Gastroesophageal sphincter (tissue), 4 donors: ENCODE results near the gene CYP27A1. TPM values are rescaled to one million over a fixed set of nuclear protein-coding genes. Genes with fewer than 3 reads are reported as not detected.

Experiments
- ATAC-seq: fragments of 150-250 bp; one replicate; pipeline ENCODE4 v1.9.1; 2016; ENCODE audit warnings: mild to moderate bottlenecking, moderate library complexity
- H3K27ac ChIP-seq, 4 donors: fragments of 200-600 bp; sonication (generic) in 3 of 4; 1 replicate in 3 of 4; 2 replicates in 1 of 4; pipeline ENCODE4 v1.5.1; 2016 to 2019
- H3K27me3 ChIP-seq: fragments of 200-600 bp; sonication (generic); one replicate; pipeline ENCODE4 v1.5.1; 2019
- H3K36me3 ChIP-seq, 2 donors: fragments of 200-600 bp; sonication (generic); one replicate each; pipeline ENCODE4 v1.5.1; 2019; ENCODE audit warnings: control low read depth in 1 of 2
- H3K4me1 ChIP-seq, 3 donors: fragments of 200-600 bp; sonication (generic); 1 replicate in 2 of 3; 2 replicates in 1 of 3; pipeline ENCODE4 v1.5.1; 2016 to 2019; ENCODE audit warnings: control low read depth in 2 of 3
- H3K4me3 ChIP-seq, 2 donors: fragments of 200-600 bp; sonication (generic); one replicate each; pipeline ENCODE4 v1.5.1; 2019; ENCODE audit warnings: mild to moderate bottlenecking in 1 of 2, moderate library complexity in 1 of 2
- H3K9me3 ChIP-seq, 3 donors: fragments of 200-600 bp; sonication (generic); one replicate each; pipeline ENCODE4 v1.5.1; 2017 to 2019; ENCODE audit warnings: control low read depth in 2 of 3
- CTCF ChIP-seq, 4 experiments: fragments of 200-600 bp in 2 of 4; fragments of 450-650 bp in 2 of 4; sonication (generic) in 1 of 4; IDR thresholded peaks; one replicate each; pipeline ENCODE4 v1.5.1; 2017 to 2019; ENCODE audit warnings: antibody characterized with exemption in 4 of 4, mild to moderate bottlenecking in 2 of 4, moderate library complexity in 2 of 4
- EP300 ChIP-seq: sonication (generic); formaldehyde crosslinking; IDR thresholded peaks from one replicate; pipeline ENCODE4 v1.6.1; 2017; ENCODE audit warnings: antibody characterized with exemption, mild to moderate bottlenecking
- POLR2A ChIP-seq, 2 donors: fragments of 450-650 bp; IDR thresholded peaks; one replicate each; pipeline ENCODE4 v1.6.1; 2017; ENCODE audit warnings: antibody characterized with exemption in 2 of 2, mild to moderate bottlenecking in 2 of 2, moderate library complexity in 1 of 2
- POLR2AphosphoS5 ChIP-seq: sonication (generic); formaldehyde crosslinking; IDR thresholded peaks from one replicate; pipeline ENCODE4 v1.6.1; 2017; ENCODE audit warnings: antibody characterized with exemption
- WGBS, 2 donors: methylation state at CpG; one replicate each; pipeline ENCODE4 v1.1.5; 2018; ENCODE audit warnings: low coverage in 1 of 2; 5-methylcytosine and 5-hydroxymethylcytosine counted together
- total RNA-seq, 4 donors: library from RNA; depleted of rRNA; stranded (reverse); fragments of >200 nt; gene quantifications; one replicate each; pipeline ENCODE4 v1.1.0, GENCODE V29; 2016

The CYP27A1 gene
- total RNA-seq, 4 donors from 2014 or later: 20.9 to 29.0 (median 23.5) TPM

DNA sequence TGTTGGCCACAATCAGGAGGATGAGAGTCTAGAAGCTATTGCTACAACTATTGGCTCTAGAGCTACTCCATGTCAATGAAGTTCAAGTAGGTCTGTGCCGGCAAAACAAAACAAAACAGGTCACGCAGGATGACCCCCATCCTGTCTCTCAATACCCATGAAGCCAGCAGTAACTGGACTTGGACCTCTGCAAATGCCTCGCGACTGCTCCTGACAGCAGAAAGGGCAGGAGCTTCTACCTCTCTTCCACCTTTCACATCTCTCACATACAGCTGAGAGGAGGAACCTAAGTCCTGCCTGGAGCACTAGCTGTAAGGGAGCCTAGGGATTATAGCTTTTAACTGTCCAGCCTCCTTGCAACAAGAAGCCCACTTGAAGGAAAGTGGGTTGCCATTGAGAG is 33.7 kb downstream of the CYP27A1 start:
- Histone ChIP-seq H3K27me3 (no peaks in the 10 kb centered on the region), H3K4me1 (no peaks in the 10 kb centered on the region), H3K36me3 (peaks cover 0 to 84% of the 10 kb centered on the region in 2 donors), H3K9me3 (no peaks in the 10 kb centered on the region), H3K4me3 (no peak overlapping the region), H3K27ac (no peak overlapping the region)
- 92% methylated on average over 2 of the region's 4 CpGs; no CpG with 5 or more reads in 1 of the 2 donors for WGBS, 2 donors
- TF ChIP-seq POLR2AphosphoS5: no peak
- ATAC-seq: no peak

- no peak for ATAC-seq
- no peak overlapping the region for H3K27ac ChIP-seq
- no peaks in the 10 kb centered on the region for H3K4me1 ChIP-seq
- H3K9me3 ChIP-seq: no peaks in the 10 kb centered on the region
- WGBS, 2 donors: 58% methylated on average over 2 of the region's 2 CpGs; no CpG with 5 or more reads in 1 of the 2 donors
- H3K27me3 ChIP-seq: no peaks in the 10 kb centered on the region
- H3K4me3 ChIP-seq: no peak overlapping the region
- no peak for TF ChIP-seq EP300
- H3K36me3 ChIP-seq: peaks cover 0 to 91% of the 10 kb centered on the region in 2 donors
These were observed 34.6 kb downstream of the CYP27A1 start for GRCh38 chr2:218816561-218817011.

DNA sequence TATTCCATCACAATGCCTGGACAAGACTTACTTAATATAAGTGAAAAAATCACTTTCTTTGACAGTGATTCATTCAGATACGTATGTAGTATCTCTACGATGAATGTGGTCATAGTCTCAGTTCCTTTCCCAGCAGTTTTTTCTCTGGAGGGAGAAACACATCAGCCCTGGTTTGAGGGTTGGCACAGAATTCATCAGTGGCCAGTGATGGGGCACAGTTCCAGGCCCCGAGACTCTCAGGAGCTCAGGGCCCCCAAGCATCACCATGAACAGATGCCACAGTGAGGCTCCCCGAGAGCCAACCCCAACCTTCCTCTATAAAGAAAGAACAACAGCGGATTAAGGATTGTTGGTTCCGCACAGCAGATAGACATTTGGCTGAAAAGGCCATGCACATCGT is 37.1 kb downstream of the CYP27A1 start:
- TF ChIP-seq POLR2AphosphoS5: no peak
- TF ChIP-seq CTCF (IDR thresholded peaks at IDR 0.05): no peak
- TF ChIP-seq POLR2A (IDR thresholded peaks at IDR 0.05): no peak
- no peak for TF ChIP-seq EP300
- ATAC-seq: no peak
- H3K27ac ChIP-seq: no peak overlapping the region
- H3K4me3 ChIP-seq: no peak overlapping the region
- H3K9me3 ChIP-seq: no peaks in the 10 kb centered on the region
- H3K36me3 ChIP-seq: peaks cover 0 to 70% of the 10 kb centered on the region in 2 donors
- no peaks in the 10 kb centered on the region for H3K27me3 ChIP-seq
- WGBS, 2 donors: 88 to 90% methylated on average over 6 of the region's 7 CpGs
- H3K4me1 ChIP-seq: no peaks in the 10 kb centered on the region

GRCh38 chr2:218820746-218821369 is 38.9 kb downstream of the CYP27A1 start:
- no peak overlapping the region for H3K27ac ChIP-seq
- TF ChIP-seq CTCF (IDR thresholded peaks at IDR 0.05): no peak
- TF ChIP-seq POLR2AphosphoS5: no peak
- TF ChIP-seq EP300: no peak
- no peak for TF ChIP-seq POLR2A (IDR thresholded peaks at IDR 0.05)
- no peaks in the 10 kb centered on the region for H3K9me3 ChIP-seq
- H3K27me3 ChIP-seq: no peaks in the 10 kb centered on the region
- WGBS, 2 donors: 85 to 87% methylated on average over 3 to 11 of the region's 15 CpGs
- H3K4me3 ChIP-seq: no peak overlapping the region
- ATAC-seq: no peak
- peaks cover 0 to 53% of the 10 kb centered on the region in 2 donors for H3K36me3 ChIP-seq
- H3K4me1 ChIP-seq: no peaks in the 10 kb centered on the region

DNA sequence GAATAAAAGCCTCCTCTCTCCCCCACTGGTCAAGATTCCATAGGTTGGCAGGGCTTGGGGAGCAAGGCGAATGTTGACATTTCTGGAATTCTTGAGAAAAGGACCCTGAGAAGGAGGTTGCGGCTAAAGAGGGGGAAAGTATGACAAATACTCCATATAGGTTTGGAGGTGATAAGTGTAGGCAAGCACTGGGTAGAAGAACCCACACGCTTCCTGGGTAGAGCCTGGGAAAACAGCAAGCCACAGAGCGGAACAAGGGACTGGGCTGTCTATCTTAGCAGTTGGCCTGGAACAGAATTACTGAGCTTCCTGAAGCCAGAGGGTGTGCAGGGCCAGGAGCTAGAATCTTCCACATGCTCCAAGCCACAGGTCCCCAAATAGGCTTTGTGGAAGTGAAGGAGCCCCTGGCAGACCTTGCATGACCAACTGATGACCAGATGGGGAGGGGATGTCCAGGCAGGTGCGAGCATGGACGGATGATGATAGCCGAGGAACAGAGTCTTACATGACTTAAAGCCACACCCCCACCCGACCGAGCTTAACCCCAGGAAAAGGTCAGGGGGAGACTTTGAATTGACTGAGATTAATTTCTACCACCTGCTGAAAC is 39.8 kb downstream of the CYP27A1 start:
- no peaks in the 10 kb centered on the region for H3K9me3 ChIP-seq
- no peak for TF ChIP-seq POLR2A (IDR thresholded peaks at IDR 0.05)
- TF ChIP-seq EP300: no peak
- TF ChIP-seq CTCF (IDR thresholded peaks at IDR 0.05): no peak
- TF ChIP-seq POLR2AphosphoS5: no peak
- no peak overlapping the region for H3K4me3 ChIP-seq
- no peaks in the 10 kb centered on the region for H3K27me3 ChIP-seq
- no peak for ATAC-seq
- H3K36me3 ChIP-seq: peaks cover 0 to 44% of the 10 kb centered on the region in 2 donors
- 54% methylated on average over 6 to 8 of the region's 9 CpGs for WGBS, 2 donors
- H3K27ac ChIP-seq: no peak overlapping the region
- H3K4me1 ChIP-seq: no peaks in the 10 kb centered on the region

- Histone ChIP-seq H3K36me3 (peaks cover 0 to 35% of the 10 kb centered on the region in 2 donors), H3K4me1 (no peaks in the 10 kb centered on the region), H3K4me3 (no peak overlapping the region), H3K9me3 (no peaks in the 10 kb centered on the region), H3K27ac (no peak overlapping the region), H3K27me3 (peaks cover 5% of the 10 kb centered on the region)
- 30 to 32% methylated on average over 2 to 3 of the region's 7 CpGs for WGBS, 2 donors
- ATAC-seq: no peak
- TF ChIP-seq EP300 (no peak), CTCF (IDR thresholded peaks at IDR 0.05) (no peak), POLR2AphosphoS5 (no peak), POLR2A (IDR thresholded peaks at IDR 0.05) (no peak)
These were observed 40.7 kb downstream of the CYP27A1 start for GRCh38 chr2:218822622-218823021.
